KMS-11 (cell line): ENCODE results near the gene PARVA.

Experiments used
- H2AFZ ChIP-seq: fragments of 200-600 bp; sonication (generic); 2 replicates; pipeline ENCODE4 v1.6.1; 2016; ENCODE audit warnings: antibody characterized with exemption, mixed run types, low read depth
- H3K27ac ChIP-seq: fragments of 200-600 bp; sonication (generic); 2 replicates; pipeline ENCODE4 v1.6.1; 2016; ENCODE audit warnings: mild to moderate bottlenecking, mixed run types
- H3K27me3 ChIP-seq: fragments of 200-600 bp; sonication (generic); 2 replicates; pipeline ENCODE4 v1.6.1; 2017; ENCODE audit warnings: mild to moderate bottlenecking, low read depth, mixed run types, moderate library complexity; ENCODE audit not compliant: insufficient read depth
- H3K36me3 ChIP-seq: fragments of 200-600 bp; sonication (generic); 2 replicates; pipeline ENCODE4 v1.6.1; 2017; ENCODE audit warnings: mild to moderate bottlenecking, mixed run types; ENCODE audit not compliant: insufficient read depth
- H3K4me1 ChIP-seq: fragments of 200-600 bp; sonication (generic); 2 replicates; pipeline ENCODE4 v1.6.1; 2016; ENCODE audit warnings: mild to moderate bottlenecking, low read depth, mixed run types; ENCODE audit not compliant: poor library complexity, severe bottlenecking
- H3K4me2 ChIP-seq: fragments of 200-600 bp; sonication (generic); 2 replicates; pipeline ENCODE4 v1.7.0; 2016; ENCODE audit warnings: mild to moderate bottlenecking, mixed run types
- H3K4me3 ChIP-seq: fragments of 200-600 bp; sonication (generic); IDR thresholded peaks from 2 replicates; pipeline ENCODE4 v1.6.1; 2017; ENCODE audit warnings: low read depth, low read length, mixed read lengths; ENCODE audit not compliant: insufficient read depth
- H3K79me2 ChIP-seq: fragments of 200-600 bp; sonication (generic); 2 replicates; pipeline ENCODE4 v1.6.1; 2016; ENCODE audit warnings: low read depth, mixed run types; ENCODE audit not compliant: insufficient read depth
- H3K9ac ChIP-seq: fragments of 200-600 bp; sonication (generic); 2 replicates; pipeline ENCODE4 v1.6.1; 2016; ENCODE audit warnings: mild to moderate bottlenecking, mixed run types
- H4K20me1 ChIP-seq: fragments of 200-600 bp; sonication (generic); 2 replicates; pipeline ENCODE4 v1.6.1; 2016; ENCODE audit warnings: mild to moderate bottlenecking, mixed run types; ENCODE audit not compliant: insufficient read depth
- CTCF ChIP-seq: fragments of 200-600 bp; sonication (generic); conservative IDR thresholded peaks from 2 replicates; pipeline ENCODE4 v1.6.1; 2017; ENCODE audit warnings: low read depth, mild to moderate bottlenecking, antibody characterized with exemption, low read length, moderate library complexity, mixed read lengths

The PARVA gene

DNA sequence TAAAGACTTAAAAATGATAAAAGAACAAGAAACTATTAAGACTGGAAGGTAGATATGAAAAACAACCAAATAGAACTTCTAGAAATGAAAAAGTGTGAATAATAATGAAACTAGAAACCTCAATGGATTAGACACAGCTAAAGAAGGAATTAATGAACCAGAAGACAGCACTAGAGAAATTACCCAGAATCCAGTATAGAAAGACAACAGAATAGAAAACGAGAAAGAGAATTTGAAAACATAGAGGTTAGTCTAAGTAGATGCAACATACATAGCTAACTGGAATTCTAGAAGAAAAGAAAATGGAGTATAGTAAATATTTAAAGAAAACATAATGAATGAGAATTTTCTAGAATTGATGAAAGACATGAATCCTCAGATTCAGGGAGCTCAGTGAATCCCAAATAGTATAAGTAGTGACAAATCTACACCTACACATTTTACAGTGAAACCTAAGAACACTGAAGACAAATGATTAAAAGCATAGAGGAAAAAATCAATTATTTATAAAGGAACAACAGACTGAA, 111.9 kb downstream of the PARVA start:
- Histone ChIP-seq H3K4me3 (no peak overlapping the region), H3K4me1 (no peaks in the 10 kb centered on the region), H3K79me2 (no peaks in the 10 kb centered on the region), H3K4me2 (no peak overlapping the region), H3K27ac (no peak overlapping the region), H3K9ac (no peak overlapping the region), H4K20me1 (no peaks in the 10 kb centered on the region), H3K27me3 (no peaks in the 10 kb centered on the region), H3K36me3 (no peaks in the 10 kb centered on the region), H2AFZ (no peak overlapping the region)
- TF ChIP-seq CTCF = no peak

DNA sequence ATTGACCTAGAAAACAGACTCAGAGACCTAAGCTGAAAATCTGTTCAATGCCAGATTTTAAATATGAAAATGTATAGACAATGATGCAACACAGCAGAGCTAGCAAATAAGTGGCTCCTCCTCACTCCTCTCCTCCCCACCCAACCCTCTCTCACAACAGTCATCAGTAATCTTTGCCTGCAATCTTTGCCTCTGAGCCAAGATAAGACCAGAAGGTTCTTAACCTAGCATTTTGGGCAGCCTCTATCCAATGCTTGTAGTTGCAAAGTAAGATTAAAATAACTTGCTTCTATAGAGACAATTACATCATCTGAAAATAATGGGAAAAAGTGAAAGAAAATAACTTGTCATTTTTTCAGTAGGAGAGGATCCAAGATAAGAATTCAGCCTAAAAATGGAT, 117.3 kb downstream of the PARVA start:
- H3K4me1 ChIP-seq = no peaks in the 10 kb centered on the region
- no peak overlapping the region for H3K9ac ChIP-seq
- no peaks in the 10 kb centered on the region for H3K36me3 ChIP-seq
- H3K27ac ChIP-seq = no peak overlapping the region
- H3K27me3 ChIP-seq = no peaks in the 10 kb centered on the region
- no peak overlapping the region for H2AFZ ChIP-seq
- no peaks in the 10 kb centered on the region for H3K79me2 ChIP-seq
- no peaks in the 10 kb centered on the region for H4K20me1 ChIP-seq
- TF ChIP-seq CTCF = no peak
- no peak overlapping the region for H3K4me3 ChIP-seq
- no peak overlapping the region for H3K4me2 ChIP-seq

- H3K4me3 ChIP-seq = no peak overlapping the region
- no peak for TF ChIP-seq CTCF
- H3K36me3 ChIP-seq = no peaks in the 10 kb centered on the region
- H3K4me1 ChIP-seq = no peaks in the 10 kb centered on the region
- H3K9ac ChIP-seq = no peak overlapping the region
- H3K79me2 ChIP-seq = no peaks in the 10 kb centered on the region
- H4K20me1 ChIP-seq = no peaks in the 10 kb centered on the region
- H2AFZ ChIP-seq = no peak overlapping the region
- H3K27me3 ChIP-seq = no peaks in the 10 kb centered on the region
- no peak overlapping the region for H3K4me2 ChIP-seq
- no peak overlapping the region for H3K27ac ChIP-seq
These were observed 119.0 kb downstream of the PARVA start for GRCh38 chr11:12496181-12497025.

DNA sequence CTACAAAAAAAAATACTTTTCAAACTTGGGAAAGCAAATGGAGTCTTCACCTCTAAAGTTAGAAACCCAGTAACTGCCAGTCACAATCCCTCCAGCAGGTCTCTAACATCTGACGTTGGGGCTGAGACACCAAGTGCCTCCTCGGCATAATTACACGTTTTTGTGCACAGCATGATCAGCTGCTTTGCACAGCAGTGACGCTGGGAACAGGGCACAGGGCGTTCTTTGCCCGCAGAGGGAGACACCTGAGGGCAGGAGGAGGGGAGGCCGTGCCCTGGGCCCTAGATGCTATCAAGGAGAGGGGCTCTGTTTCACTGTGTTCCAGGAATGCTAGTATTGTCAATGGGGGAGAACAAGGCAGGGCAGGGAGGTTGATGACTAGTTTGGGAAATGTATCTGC, 120.1 kb downstream of the PARVA start:
- no peaks in the 10 kb centered on the region for H3K27me3 ChIP-seq

More for the DNA sequence above, 120.1 kb downstream of the PARVA start:
- H3K27ac ChIP-seq = no peak overlapping the region
- no peak for TF ChIP-seq CTCF
- H3K4me2 ChIP-seq = no peak overlapping the region
- no peaks in the 10 kb centered on the region for H3K4me1 ChIP-seq
- H3K79me2 ChIP-seq = no peaks in the 10 kb centered on the region
- H2AFZ ChIP-seq = no peak overlapping the region
- H4K20me1 ChIP-seq = no peaks in the 10 kb centered on the region
- no peak overlapping the region for H3K9ac ChIP-seq
- H3K4me3 ChIP-seq = no peak overlapping the region
- H3K36me3 ChIP-seq = no peaks in the 10 kb centered on the region
